K562 (cell line): ENCODE measurements around the gene ERBB4.

Experiments used
- HDAC3 ChIP-seq: fragments of 450-650 bp; IDR thresholded peaks from 2 replicates; pipeline ENCODE4 v1.6.1; 2018; ENCODE audit warnings: borderline replicate concordance, mild to moderate bottlenecking, moderate library complexity; ENCODE audit not compliant: partially characterized antibody
- MED1 ChIP-seq: sonication (generic); formaldehyde crosslinking; IDR thresholded peaks from 2 replicates; pipeline ENCODE4 v1.8.1; 2023; ENCODE audit warnings: missing genetic modification reagents, borderline replicate concordance
- POLR2AphosphoS5 ChIP-seq: IDR thresholded peaks from 2 replicates; pipeline ENCODE4 v1.6.1; 2011; ENCODE audit warnings: mild to moderate bottlenecking, low read depth, low read length, moderate library complexity; ENCODE audit not compliant: control insufficient read depth, insufficient read depth
- TCF7L2 ChIP-seq: fragments of 150-350 bp; IDR thresholded peaks from 2 replicates; pipeline ENCODE4 v1.6.1; 2016; ENCODE audit warnings: low read depth, mild to moderate bottlenecking, low read length, moderate library complexity
- TF ChIP-seq, protein P1 (sequence below): fragments of 150-350 bp; conservative IDR thresholded peaks from 2 replicates; pipeline ENCODE4 v1.6.1; 2014; ENCODE audit warnings: low read length

GRCh38 chr2:211454679-211455078, 1083.9 kb downstream of the ERBB4 start:
- TF ChIP-seq, protein P1, sequence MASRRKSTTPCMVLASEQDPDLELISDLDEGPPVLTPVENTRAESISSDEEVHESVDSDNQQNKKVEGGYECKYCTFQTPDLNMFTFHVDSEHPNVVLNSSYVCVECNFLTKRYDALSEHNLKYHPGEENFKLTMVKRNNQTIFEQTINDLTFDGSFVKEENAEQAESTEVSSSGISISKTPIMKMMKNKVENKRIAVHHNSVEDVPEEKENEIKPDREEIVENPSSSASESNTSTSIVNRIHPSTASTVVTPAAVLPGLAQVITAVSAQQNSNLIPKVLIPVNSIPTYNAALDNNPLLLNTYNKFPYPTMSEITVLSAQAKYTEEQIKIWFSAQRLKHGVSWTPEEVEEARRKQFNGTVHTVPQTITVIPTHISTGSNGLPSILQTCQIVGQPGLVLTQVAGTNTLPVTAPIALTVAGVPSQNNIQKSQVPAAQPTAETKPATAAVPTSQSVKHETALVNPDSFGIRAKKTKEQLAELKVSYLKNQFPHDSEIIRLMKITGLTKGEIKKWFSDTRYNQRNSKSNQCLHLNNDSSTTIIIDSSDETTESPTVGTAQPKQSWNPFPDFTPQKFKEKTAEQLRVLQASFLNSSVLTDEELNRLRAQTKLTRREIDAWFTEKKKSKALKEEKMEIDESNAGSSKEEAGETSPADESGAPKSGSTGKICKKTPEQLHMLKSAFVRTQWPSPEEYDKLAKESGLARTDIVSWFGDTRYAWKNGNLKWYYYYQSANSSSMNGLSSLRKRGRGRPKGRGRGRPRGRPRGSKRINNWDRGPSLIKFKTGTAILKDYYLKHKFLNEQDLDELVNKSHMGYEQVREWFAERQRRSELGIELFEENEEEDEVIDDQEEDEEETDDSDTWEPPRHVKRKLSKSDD = no peak
- TF ChIP-seq TCF7L2 (no peak), HDAC3 (no peak), POLR2AphosphoS5 (no peak), MED1 (CRISPR knock-in tag) (no peak)
